ENCODE data around the gene MYLK4.
A peak's percentile ranks its signal among the peaks of the same experiment; 100 is the strongest.

Gene MYLK4

DNA sequence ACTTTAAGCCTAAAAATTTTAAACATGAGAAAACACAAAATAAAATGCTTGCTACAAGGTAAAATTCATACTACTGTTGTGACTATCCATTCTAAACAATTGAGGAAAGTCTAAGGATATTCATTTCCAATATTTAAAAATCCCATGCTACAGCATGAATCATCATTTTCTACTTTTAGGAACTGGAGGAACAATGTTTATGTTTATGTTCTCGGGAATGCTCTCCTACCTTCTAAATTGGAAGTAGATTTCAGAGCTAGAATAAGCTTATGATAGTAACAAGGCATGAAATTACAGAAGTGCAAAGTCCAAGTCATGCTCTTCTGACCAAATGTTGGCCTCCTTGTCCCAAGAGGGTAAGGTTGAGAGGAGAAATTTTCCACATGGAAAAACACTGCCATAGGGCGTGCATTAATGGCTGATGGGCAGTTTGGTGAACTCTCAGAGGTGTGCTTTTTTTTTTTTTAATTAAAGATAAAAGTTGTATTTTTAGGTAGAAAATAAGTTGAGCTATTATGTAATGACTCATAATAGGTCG is 6.0 kb upstream of the MYLK4 start:
- DNase-seq: no peak

DNA sequence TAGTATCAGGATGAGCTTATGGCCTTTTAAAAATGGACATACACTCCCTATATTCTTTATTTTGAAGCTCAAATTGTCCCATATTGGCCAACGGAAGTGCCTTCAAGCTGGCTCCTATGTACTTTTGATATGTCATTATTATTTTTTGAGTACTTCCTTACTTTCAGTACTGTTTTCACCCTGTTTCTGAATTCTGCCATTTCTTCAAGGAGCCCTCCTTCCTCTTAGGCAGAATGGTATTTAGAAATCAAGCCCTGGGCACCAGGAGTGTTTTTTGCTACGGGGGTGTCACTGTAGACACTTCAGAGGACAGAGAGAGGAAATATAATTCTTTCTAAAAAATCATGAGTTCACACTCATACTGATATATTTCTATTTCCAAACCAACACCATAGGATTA is 5.5 kb upstream of the MYLK4 start:
- no peak for DNase-seq

DNA sequence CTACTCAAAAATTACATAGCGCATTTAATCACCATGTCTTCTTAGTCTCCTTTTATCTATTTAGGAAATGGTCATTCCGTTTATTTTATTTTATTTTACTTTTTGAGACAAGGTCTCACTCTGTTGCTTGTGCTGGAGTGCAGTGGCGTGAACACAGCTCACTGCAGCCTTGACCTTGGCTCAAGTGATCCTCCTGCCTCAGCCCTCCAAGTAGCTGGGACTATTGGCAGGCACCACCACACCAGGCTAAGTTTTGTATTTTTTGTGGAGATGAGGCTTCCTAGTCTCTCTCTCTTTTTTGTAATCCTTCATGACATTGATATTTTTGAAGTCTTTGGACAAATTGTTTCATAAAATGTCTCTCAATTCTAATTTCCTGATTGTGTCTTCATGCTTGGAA is 4.7 kb upstream of the MYLK4 start:
- no peak for DNase-seq

DNA sequence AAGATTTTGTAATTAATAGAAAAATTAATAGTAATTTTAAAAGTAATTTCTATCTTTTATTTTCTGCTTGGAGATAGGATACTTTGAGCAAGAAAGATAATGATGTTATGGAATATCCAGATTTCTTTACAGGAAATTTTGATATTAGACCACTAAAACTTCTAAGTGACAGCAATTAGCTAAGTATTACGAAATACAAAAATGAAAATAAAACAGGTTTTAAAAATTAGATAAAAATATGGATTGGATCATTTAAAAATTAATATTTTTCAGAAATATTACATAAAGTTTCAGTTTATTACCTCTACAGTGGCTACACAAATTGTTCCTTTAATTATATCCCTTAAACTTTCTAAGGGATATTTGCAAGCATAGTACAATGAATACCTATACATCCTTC is 4.2 kb upstream of the MYLK4 start:
- no peak for DNase-seq

DNA sequence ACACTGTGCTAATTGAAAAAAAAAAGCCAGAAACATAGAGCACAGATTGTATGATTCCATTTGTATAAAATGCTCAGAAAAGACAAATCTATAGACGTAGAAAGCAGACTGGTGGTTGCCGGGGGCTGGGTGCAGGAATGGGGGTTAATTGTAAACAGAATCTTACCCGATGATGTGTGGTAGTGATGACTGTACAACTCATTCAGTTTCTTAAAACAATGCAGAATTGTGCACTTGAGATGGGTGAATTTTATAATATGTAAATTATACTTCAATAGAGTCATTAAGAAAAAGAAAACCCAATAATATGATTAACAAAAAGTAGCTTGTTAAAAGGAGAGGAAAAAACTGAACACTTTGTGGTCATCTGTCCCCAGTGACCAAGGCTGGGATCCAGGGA is 3.7 kb upstream of the MYLK4 start:
- DNase-seq: no peak

DNA sequence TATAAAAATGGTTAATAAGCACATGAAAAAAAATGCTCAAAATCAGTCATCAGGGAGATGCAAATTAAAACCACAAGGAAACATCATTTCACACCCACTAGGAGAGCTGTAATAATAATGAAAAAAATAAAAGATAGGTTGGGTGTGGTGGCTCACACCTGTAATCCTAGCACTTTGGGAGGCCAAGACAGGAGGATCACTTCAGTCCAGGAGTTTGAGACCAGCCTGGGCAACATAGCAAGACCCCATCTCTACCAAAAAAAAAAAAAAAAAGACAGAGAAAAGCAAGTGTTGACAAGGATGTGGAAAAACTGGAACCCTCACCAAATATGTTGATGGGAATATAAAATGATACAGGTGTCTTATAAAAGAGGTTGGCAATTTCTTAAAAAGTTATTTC is 3.0 kb upstream of the MYLK4 start:
- no peak for DNase-seq

DNA sequence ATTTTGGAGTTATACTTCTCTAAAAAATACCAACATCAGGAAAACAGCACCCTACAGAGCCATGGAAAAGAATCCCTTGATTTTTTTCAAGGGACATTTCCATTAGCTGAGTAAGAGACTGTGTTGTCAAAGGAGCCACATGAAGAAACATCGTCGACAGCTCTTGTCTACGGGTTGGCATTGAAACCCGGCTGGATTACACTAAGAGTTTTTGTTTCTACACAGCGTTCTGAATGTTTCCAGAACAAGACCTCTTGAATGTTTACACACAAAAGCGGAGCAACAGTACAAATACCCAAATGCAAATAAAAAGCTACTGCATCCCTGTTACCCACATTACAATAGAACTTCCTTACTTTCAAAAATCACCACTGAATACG is 2.4 kb upstream of the MYLK4 start:
- peak in 3 of 51 donors; percentile 18 to 43 (median 35) for DNase-seq

DNA sequence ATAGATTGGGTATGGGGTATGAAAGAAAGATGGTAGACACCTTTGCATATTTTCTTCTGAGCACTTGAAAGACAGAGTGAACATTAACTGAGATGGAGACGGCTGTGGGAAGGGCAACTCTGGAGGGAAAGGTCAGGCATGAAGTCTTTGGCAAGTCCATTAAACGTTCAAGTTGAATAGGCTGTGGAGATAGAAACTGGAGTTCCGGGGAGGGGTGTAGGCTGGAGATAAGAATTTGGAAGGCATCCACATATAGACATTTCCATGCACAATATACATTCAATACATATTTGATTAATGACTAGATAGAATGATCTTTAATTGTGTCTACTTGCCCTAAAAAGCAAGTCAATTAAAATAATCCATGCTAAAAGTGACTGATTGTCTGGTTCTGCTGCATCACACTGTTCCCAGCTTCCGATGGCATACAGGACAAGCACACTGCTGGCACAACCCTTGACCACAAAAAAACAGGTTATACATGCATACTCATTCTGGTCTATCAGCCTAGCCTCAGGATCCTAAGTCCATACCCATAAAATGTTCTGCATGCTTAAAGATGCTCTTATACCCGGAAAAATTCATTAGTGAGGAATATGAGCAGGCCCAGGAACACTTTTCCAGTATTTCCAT is 1.9 kb upstream of the MYLK4 start:
- DNase-seq: peak in 1 of 51 donors; percentile 43

DNA sequence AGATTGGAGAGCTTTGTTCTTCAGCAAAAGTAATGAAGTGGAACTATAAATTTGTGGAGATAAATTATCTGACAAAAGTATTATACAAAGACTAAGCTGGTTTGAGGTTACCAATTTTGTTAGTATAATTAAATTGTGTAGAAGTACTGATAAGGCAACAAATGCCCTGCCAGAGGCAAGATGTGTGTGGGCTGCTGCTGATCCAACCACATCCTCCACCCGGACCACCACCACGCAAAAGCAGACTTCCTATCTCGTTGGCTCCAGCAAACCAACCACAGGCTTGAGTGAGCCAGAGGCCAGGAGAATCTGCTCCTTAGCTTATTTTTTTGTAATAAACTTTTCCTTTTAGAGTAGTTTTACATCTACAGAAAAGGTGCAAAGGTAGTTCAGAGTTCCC is 1.1 kb upstream of the MYLK4 start:
- no peak for DNase-seq

DNA sequence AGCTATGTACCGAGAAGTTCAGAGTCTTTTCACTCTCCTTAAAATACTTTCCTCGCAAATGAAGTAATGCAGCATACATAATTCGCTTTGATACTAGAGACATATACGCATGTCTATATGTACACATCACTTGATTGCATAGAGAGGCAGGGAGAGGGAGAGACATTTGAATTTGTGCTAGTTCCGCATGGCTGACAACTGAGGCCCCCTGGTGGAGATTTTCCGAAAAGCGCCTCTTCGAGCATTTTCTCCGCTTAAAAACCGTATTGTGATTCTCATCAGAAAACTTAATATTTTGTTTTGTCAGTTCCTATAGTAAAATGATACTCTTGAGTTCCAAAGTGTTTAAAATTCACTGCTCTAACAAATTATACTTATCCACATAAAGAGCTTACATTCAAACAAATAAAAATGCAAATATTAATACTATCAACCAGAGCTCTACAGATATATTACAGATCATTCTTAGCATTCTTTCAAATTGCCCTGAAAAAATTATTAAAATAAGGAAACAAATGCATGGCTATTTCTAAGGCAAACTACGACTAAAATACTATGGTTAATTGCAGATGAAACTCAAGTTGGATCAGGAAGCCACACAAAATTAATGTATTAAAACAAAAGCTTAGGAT is 637 bp downstream of the MYLK4 start:
- DNase-seq: peak in 31 of 51 donors; percentile 10 to 82 (median 38)

DNA sequence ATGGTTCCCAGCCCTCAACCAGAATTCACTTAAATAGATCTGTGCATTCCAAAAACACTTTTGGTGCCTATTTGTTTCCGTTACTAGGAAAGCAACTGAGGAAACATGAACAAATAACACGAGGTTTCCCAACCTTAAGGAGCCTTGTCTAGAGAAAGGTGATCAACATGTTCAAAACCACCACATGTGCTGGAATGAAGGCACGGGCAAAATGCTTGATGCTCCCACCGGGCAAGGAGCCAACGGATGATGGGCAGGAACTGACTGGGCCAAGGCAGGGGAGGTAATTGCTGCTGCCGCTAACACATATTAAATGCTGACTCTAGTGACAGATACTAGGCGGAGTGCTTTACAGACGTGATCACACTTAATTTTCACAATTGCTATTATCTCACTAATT is 2.5 kb downstream of the MYLK4 start:
- DNase-seq: no peak

DNA sequence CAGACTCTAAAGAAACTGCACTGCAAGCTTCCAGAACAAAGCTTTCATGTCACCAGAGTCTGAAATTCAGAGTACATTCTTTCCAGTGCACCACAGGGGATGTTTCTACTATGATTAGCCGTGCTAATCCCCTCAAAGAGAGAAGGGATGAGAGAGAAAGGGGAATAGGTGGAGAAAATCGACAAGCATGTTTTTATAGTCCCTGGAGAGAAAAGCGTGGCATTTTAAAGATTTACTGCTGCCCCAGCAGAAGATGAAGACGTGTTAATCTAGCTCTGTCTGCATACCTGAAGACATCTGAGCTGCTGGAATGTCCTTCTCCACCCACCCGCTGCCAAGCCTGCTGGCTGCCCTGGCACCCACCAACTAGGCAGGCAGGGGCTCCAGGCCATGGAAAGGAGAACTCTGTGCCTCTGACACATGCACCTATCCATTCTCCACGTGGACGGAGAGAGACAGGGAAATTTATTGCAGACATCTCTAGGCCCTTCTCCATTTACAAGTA is 4.1 kb downstream of the MYLK4 start:
- DNase-seq: no peak

DNA sequence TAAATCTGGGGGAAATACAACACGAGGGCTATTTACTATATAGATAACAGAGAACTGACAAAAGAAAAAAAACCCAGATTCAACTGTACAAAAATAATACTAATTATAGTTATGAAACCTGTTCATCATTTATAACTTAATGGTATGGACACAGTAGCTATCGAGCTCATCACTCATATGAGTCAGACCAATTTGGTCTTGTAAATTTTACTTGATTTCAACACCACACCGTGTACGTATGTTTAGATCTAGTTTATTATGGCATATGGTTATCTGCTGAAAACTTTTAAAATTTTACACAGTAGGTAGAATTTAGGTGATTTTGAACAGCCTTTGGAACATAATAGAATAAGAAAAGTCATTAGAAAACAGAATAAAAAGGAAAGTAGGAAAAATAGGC is 5.5 kb downstream of the MYLK4 start:
- DNase-seq: no peak

DNA sequence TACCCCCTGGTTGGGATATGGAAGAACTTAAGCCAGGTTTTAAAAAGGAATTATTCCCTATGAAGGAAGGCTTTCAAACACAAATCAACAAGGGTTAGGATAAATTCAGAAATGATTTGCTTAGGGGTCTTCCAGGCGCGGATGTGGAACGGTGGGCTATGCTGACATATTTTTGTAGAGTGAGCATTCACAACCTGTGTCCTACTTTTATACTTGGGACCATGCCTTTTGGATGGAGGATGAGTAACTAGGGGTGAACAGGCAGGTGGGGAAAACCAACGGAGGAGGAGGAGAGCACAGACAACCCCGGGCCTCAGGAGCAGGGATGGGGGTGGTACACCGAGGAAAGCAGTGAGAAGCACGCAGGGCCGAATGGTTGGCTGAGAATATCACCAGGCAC is 5.9 kb downstream of the MYLK4 start:
- no peak for DNase-seq

DNA sequence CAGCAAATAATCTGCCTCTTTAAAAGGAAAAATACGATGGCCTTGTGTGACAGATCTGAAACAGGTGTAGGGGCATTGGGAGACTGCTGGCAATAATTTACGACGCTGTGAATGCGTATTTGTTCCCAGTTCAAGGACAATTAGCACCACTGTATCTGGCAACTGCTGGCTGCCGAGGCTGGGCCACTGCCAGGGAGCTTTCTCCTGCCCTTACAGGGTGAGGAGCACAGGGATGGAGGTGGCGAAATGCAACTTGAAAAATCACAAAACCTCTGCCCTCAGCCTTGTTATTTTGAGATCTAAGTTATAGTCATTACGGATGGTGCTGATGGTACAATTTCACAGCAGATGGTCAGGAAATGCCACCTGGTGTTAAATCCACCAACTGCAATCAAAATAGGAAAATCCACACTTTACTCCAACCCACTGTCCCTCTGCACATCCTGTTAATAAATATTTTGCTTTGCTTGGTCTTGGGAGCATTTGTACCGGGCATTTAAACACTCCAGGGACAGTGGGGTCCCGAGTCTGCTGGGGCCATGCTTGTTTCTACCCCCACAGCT is 6.4 kb downstream of the MYLK4 start:
- peak in 14 of 51 donors; percentile 8 to 56 (median 36) for DNase-seq

DNA sequence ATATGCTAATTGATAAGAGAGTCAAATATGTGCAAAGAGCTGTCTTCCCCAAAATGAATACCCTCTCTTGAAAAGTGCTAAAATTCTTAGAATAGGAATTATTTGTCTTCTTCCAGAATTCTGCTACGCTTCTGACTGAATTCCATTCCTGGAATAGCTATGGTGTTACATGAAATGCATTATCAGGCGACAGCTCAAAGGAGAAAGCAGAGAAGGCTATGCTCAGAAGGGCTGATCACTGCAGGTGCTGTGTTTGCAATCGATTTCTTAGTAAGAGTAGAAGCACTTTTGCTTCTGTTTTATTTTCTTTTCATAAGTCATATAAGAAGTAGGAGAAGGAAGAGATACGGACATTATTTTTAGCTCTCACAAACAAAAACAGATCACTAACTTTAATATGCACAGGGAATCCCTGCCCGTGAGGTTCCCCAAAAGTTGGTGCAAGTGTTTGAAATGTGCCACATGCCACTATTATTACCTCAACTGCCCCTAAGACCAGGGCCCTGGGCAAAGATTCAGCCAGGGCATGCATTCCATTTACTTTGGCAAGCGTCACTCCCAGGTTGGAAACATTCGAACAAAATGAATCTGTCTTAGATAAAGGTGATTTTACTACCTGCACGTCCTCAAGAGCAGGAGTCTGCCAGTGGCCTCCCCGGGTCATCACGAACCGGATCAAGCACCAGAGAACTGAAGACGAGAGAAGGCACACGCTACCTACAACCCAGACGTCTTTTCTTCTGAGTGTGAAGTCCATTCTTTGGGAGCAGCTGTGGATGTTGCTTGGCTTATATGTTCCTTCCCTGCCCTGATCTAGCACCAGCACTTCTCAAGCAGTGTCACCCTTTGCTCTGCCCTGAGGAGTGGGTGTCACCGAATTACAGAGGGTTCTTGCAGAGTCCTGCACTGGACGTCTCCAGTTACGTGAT is 7.2 kb downstream of the MYLK4 start:
- no peak for DNase-seq

DNA sequence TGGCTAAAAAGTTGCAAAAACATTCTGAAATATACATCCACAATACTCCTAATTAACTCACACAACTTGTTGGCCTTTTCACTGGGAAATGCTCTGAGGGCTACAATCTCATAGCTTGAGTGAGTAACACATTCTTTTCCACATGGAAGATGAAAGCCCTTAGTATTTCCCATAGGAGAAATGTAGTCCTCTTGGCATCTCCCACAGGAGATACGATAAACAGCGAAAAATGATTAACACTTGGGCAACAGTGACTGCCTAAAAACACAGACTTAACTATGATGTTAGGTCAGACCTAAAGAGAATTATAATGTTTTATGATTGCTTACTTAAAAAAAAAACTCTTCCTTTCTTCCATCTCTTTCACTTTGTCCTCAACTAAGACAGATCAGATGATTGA is 9.0 kb downstream of the MYLK4 start:
- no peak for DNase-seq

DNA sequence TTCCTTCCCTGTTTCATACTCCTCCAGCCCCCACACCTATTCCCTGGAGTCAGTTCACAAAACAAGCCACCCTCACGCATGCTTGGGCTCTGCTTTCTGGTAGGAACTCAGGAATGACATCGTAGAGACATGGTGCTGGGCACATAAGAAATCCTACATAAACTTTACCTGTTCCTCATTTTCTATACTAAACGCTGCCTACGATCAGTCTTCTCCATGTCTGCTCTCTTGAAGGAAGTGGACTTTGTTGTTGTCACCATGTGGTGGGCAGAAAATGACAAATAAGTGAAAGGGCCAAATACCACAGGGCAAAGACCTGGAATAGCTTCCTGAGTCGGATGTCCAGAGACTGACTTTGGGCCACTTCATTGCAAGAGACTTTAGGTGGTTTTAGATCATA is 10.1 kb downstream of the MYLK4 start:
- DNase-seq: no peak

DNA sequence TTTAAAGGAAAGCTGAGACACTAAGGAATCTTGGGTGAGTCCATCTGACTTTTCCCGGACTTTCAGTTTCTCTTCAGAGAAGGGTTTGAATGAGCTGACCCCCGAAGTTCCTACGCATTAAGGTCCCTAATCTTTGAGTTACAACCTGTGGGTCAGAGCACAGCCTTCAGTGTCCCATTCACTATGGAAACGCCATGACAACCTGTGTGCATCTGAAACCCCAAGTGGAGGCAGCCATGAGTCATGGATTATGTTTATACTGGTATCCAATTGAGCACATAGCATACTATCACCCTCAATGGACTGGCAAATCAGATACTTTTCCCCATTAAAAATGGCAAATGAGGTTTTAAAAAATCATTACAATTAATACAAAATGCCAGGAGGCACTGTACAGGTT is 11.4 kb downstream of the MYLK4 start:
- no peak for DNase-seq

DNA sequence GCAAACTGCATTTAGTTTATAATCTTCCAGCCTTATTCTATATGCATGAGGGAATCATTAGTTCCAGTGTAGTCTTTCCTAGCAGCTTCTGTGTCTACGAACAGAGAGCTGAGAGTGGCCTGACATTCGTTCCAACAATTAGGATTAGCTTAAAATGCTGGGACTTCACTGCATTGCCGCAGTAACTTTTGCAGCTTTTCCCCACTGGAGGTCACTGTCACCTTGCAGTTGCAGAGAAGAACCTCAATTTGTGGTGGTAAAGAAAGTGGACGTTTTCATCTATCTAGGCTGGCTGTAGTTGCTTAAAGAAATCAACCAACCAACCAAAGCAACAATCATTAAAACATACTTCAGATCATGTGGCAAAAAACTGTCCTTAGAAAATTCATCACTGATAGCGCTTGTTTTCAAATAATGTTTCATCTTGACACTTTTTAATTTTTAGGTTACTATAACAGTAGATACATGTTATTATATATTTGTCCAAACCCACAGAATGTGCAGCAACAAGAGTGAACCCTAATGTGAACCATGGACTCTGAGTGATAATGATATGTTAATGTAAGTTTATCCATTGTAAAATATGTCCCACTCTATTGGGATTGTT is 12.2 kb downstream of the MYLK4 start:
- DNase-seq: peak in 27 of 51 donors; percentile 10 to 83 (median 34)

DNA sequence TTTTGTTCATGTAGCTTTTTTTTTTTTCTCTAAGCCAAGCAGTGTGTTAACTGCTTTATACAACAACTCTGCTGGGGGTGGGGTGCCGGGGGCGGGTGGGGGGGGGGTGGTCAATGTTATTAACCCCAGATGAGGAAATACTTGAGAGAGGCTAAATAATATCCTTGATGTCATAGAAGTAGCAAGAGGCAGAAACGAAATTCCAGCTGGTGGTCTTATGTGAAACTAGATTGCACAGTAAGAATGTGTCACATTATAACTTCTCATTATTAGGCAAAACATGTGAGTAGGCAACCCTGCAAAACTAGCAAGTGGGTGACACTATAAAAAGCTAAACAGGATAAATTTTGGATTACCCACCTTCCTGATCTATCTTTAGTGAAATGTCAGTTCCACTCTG is 12.8 kb downstream of the MYLK4 start:
- no peak for DNase-seq

All from hypothalamus (tissue), 51 donors.